Renal cortical epithelial cell (primary cell): ENCODE measurements around the gene ABHD18. TPM values are rescaled to one million over a fixed set of nuclear protein-coding genes. Genes with fewer than 3 reads are reported as not detected.
"Not testable (repeated sequence)": the region's sequence is repeated elsewhere in the genome, so short reads cannot be mapped to it uniquely, and the experiment has no call there.

Source experiments
- DNase-seq: peaks from one replicate; pipeline ENCODE4 v3.0.0-alpha.2; 2011; ENCODE audit warnings: low read depth
- total RNA-seq: library from RNA; depleted of rRNA; stranded (reverse); fragments of >200 nt; gene quantifications from 2 replicates; pipeline ENCODE4 v1.2.3, GENCODE V29; 2014

ABHD18 gene
- total RNA-seq, 1 donor from 2014 or later = 15.1 TPM

- DNase-seq = no peak
Observed at GRCh38 chr4:127988638-127989037, 23.4 kb downstream of the ABHD18 start.

GRCh38 chr4:127993151-127993550 is 27.9 kb downstream of the ABHD18 start:
- no peak for DNase-seq

GRCh38 chr4:127995776-127996175 is 30.6 kb downstream of the ABHD18 start:
- peak; percentile 70 for DNase-seq

- not testable (repeated sequence) for DNase-seq
Observed at GRCh38 chr4:127996521-127996920, 31.3 kb downstream of the ABHD18 start.

- DNase-seq = peak; percentile 39
Observed at GRCh38 chr4:127997534-127998388, 32.6 kb downstream of the ABHD18 start.

- DNase-seq = no peak
Observed at GRCh38 chr4:128006592-128006991, 41.4 kb downstream of the ABHD18 start.

GRCh38 chr4:128009428-128009827 is 44.2 kb downstream of the ABHD18 start:
- no peak for DNase-seq

GRCh38 chr4:128025319-128025718 is 60.1 kb downstream of the ABHD18 start:
- no peak for DNase-seq

- no peak for DNase-seq
Observed at GRCh38 chr4:128029907-128030306, 64.7 kb downstream of the ABHD18 start.

- no peak for DNase-seq
Observed at GRCh38 chr4:128031756-128032384, 66.7 kb downstream of the ABHD18 start.

GRCh38 chr4:128039568-128039967 is 74.4 kb downstream of the ABHD18 start:
- DNase-seq = no peak

- DNase-seq = not testable (repeated sequence)
Observed at GRCh38 chr4:128047019-128047418, 81.8 kb downstream of the ABHD18 start.

- not testable (repeated sequence) for DNase-seq
Observed at GRCh38 chr4:128047514-128047913, 82.3 kb downstream of the ABHD18 start.

GRCh38 chr4:128051229-128051628 is 86.0 kb downstream of the ABHD18 start:
- DNase-seq = not testable (repeated sequence)

- DNase-seq = not testable (repeated sequence)
Observed at GRCh38 chr4:128054907-128055306, 89.7 kb downstream of the ABHD18 start.

GRCh38 chr4:128055441-128056206 is 90.4 kb downstream of the ABHD18 start:
- DNase-seq = not testable (repeated sequence)

GRCh38 chr4:128056396-128056795 is 91.2 kb downstream of the ABHD18 start:
- no peak for DNase-seq

- peak; percentile 39 for DNase-seq
Observed at GRCh38 chr4:128060121-128060698, 95.0 kb downstream of the ABHD18 start.

- peak; percentile 80 for DNase-seq
Observed at GRCh38 chr4:128060699-128061565, 95.7 kb downstream of the ABHD18 start, which contains the start of gene LARP1B. Gene LARP1B (plus strand): TSS chr4:128061312. CDS start chr4:128074952, 13,640 bp downstream.
